ENCODE data around the gene PDIK1L.
A peak's percentile ranks its signal among the peaks of the same experiment; 100 is the strongest.

The PDIK1L gene

DNA sequence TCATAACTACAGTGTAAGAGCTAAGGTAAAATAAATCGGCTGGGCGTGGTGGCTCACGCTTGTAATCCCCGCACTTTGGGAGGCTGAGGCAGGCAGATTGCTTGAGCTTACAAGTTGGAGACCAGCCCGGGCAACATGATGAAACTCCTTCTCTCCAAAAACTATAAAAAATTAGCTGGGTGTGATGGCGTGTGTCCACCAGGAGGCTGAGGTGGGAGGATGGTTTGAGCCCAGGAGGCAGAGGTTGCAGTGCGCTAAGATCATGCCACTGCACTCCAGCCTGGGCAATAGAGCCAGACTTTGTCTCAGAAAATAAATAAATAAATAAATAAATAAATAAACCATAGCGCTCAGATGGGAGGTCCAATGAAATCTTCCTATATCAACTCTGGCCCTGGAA lies 30.5 kb downstream of the PDIK1L start:
- H3K4me1 Mint-ChIP-seq = no peaks in the 10 kb centered on the region
- H3K27ac Mint-ChIP-seq = no peak overlapping the region
- peaks cover 8% of the 10 kb centered on the region for H3K27me3 Mint-ChIP-seq (ENCODE audit: low read depth)
- TF ChIP-seq, protein P1, sequence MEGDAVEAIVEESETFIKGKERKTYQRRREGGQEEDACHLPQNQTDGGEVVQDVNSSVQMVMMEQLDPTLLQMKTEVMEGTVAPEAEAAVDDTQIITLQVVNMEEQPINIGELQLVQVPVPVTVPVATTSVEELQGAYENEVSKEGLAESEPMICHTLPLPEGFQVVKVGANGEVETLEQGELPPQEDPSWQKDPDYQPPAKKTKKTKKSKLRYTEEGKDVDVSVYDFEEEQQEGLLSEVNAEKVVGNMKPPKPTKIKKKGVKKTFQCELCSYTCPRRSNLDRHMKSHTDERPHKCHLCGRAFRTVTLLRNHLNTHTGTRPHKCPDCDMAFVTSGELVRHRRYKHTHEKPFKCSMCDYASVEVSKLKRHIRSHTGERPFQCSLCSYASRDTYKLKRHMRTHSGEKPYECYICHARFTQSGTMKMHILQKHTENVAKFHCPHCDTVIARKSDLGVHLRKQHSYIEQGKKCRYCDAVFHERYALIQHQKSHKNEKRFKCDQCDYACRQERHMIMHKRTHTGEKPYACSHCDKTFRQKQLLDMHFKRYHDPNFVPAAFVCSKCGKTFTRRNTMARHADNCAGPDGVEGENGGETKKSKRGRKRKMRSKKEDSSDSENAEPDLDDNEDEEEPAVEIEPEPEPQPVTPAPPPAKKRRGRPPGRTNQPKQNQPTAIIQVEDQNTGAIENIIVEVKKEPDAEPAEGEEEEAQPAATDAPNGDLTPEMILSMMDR (IDR thresholded peaks at IDR 0.05; ENCODE audit: unreplicated experiment in 3 of 3) = no peak
- H3K9me3 Mint-ChIP-seq = no peaks in the 10 kb centered on the region
- no peaks in the 10 kb centered on the region for H3K36me3 Mint-ChIP-seq (ENCODE audit: low read depth)
- no peak overlapping the region for H3K4me3 Mint-ChIP-seq

DNA sequence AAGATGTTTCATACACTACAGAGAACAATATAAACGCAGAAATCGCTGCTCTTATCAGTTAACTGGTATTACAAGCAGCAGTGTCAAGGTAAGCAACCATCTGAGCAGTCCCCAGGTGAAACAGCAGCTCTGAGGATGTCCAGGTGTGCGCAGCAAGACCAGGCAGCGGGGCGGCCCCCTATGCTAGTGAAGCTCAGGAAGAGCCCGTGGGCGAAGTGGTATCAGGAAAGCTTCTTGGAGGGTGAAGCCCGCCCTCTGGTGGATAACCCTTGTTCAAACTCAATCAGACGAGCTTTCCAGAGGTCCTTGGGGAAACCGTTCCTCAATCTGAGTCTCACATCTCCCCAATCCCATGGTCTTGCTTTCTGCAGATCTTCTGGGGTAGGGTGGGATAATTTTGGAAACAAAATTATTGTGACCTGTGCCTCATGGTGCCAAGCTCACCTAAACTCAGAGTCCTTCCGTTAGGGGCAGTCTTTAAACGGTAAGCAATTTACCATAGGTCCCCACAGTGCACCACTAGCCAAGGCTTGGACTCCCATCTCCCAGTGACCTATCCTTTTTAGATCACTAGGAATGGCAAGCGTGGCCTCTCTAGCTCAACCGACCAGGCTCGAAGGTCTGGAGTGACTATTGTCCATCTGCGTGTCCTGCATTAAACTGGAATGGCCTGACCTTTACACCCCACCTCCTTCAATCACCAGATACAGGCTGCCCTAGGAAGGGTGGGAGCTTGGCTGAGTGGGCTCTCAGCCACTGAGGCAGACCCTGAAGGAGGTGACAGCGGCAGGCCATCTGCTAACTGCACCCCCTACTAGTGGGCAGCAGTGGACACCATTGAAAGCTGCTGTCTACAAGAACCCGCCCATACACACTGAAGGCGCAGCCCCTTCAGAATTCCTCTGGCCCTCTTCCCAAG lies 33.7 kb downstream of the PDIK1L start:
- no peak overlapping the region for H3K27ac Mint-ChIP-seq
- no peak overlapping the region for H3K4me3 Mint-ChIP-seq
- peaks cover 13% of the 10 kb centered on the region for H3K27me3 Mint-ChIP-seq (ENCODE audit: low read depth)
- H3K9me3 Mint-ChIP-seq = no peaks in the 10 kb centered on the region
- TF ChIP-seq, protein P1 (IDR thresholded peaks at IDR 0.05; ENCODE audit: unreplicated experiment in 3 of 3) = peak; percentile 71 to 78 (median 75)
- H3K4me1 Mint-ChIP-seq = no peaks in the 10 kb centered on the region
- no peaks in the 10 kb centered on the region for H3K36me3 Mint-ChIP-seq (ENCODE audit: low read depth)

DNA sequence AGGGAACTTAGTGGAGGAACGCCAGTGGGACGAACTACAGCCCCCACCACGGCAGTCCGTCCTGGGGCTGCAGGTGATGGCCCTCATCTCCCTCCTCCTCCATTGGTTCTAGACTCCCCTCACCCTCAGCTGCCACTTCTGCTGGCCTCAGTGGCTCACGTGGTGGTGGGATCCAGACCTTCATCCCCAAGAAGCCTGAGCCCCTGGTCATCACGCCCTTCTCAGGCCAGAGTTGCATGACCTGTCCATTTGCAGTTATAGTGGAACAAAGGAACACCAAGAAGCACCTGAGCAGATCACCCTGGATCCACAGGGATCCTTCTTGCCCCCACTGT lies 34.3 kb downstream of the PDIK1L start:
- H3K4me1 Mint-ChIP-seq = no peaks in the 10 kb centered on the region
- no peak overlapping the region for H3K4me3 Mint-ChIP-seq
- no peaks in the 10 kb centered on the region for H3K9me3 Mint-ChIP-seq
- no peaks in the 10 kb centered on the region for H3K36me3 Mint-ChIP-seq (ENCODE audit: low read depth)
- H3K27me3 Mint-ChIP-seq (ENCODE audit: low read depth) = peaks cover 13% of the 10 kb centered on the region
- H3K27ac Mint-ChIP-seq = no peak overlapping the region
- TF ChIP-seq, protein P1 (IDR thresholded peaks at IDR 0.05; ENCODE audit: unreplicated experiment in 3 of 3) = no peak

GRCh38 chr1:26148887-26149286 lies 37.3 kb downstream of the PDIK1L start:
- Mint-ChIP-seq H3K27ac (no peak overlapping the region), H3K27me3 (ENCODE audit: low read depth) (peaks cover 17% of the 10 kb centered on the region), H3K4me1 (no peaks in the 10 kb centered on the region), H3K36me3 (ENCODE audit: low read depth) (no peaks in the 10 kb centered on the region), H3K9me3 (no peaks in the 10 kb centered on the region), H3K4me3 (no peak overlapping the region)
- TF ChIP-seq, protein P1 (IDR thresholded peaks at IDR 0.05; ENCODE audit: unreplicated experiment in 3 of 3) = no peak

DNA sequence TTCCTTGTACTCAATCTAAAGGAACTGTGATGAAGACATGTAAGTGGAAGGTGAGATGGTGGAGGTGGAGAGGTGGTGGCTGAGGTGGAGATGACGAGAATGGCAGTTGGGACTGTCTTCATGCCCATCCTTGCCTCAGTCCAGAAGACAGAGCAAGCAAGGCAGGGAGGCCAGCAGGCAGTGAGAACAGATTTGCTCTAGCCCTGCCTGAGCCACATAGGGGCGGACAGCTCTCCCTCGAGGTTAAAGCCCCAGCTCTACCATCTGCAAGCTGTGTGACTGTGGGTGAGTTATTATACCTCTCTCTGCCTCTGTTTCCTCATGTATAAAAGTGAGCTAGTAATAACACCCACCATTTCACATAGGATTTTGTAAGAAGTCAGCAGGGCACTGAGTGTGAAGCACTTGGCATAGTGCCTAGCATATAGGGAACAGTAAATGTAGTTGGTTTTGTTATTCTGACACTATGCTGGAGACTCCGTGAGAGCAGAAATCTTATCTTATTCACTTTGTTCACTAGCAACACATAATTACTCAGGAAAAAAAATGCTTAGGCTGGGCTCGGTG lies 42.4 kb downstream of the PDIK1L start:
- H3K4me1 Mint-ChIP-seq = peaks cover 38% of the 10 kb centered on the region
- H3K9me3 Mint-ChIP-seq = no peaks in the 10 kb centered on the region
- peak overlapping the region in 1 of 3 experiments; percentile 52 for H3K27ac Mint-ChIP-seq
- no peaks in the 10 kb centered on the region for H3K36me3 Mint-ChIP-seq (ENCODE audit: low read depth)
- TF ChIP-seq, protein P1 (IDR thresholded peaks at IDR 0.05; ENCODE audit: unreplicated experiment in 3 of 3) = no peak
- H3K27me3 Mint-ChIP-seq (ENCODE audit: low read depth) = peaks cover 49% of the 10 kb centered on the region
- no peak overlapping the region for H3K4me3 Mint-ChIP-seq

Measured in nephron (organoid).